GM23248 (cell line): Measurements from ENCODE around the gene SMTNL2.

Experiments
- EZH2 ChIP-seq: fragments of 200-600 bp; sonication (generic); IDR thresholded peaks from 2 replicates; pipeline ENCODE4 v1.6.1; 2018; ENCODE audit warnings: antibody characterized with exemption, mild to moderate bottlenecking; ENCODE audit not compliant: insufficient read depth, poor library complexity, severe bottlenecking
- EZH2phosphoT487 ChIP-seq: fragments of 200-600 bp; sonication (generic); IDR thresholded peaks from 2 replicates; pipeline ENCODE4 v1.6.1; 2018; ENCODE audit warnings: antibody characterized with exemption, moderate library complexity, mild to moderate bottlenecking, low read depth; ENCODE audit not compliant: insufficient read depth

- no peak for TF ChIP-seq EZH2
- no peak for TF ChIP-seq EZH2phosphoT487
Observed at GRCh38 chr17:4590981-4591453, 6.7 kb downstream of the SMTNL2 start.
